Coronary artery (tissue), 2 donors: ENCODE data around the gene IFRD2.

Source experiments
- DNase-seq: peaks from one replicate; pipeline ENCODE4 v3.0.0-alpha.2; 2017; ENCODE audit warnings: low spot score
- H3K27ac ChIP-seq, 2 donors: fragments of 200-600 bp; sonication (generic); one replicate each; pipeline ENCODE4 v1.5.1; 2016 to 2019
- H3K4me3 ChIP-seq: fragments of 200-600 bp; sonication (generic); 2 replicates; pipeline ENCODE4 v1.5.1; 2016; ENCODE audit warnings: mild to moderate bottlenecking, moderate library complexity
- TF ChIP-seq, protein P1 (sequence below): fragments of 200-600 bp; sonication (generic); IDR thresholded peaks from one replicate; pipeline ENCODE4 v1.5.1; 2019; ENCODE audit warnings: antibody characterized with exemption

Gene IFRD2

DNA sequence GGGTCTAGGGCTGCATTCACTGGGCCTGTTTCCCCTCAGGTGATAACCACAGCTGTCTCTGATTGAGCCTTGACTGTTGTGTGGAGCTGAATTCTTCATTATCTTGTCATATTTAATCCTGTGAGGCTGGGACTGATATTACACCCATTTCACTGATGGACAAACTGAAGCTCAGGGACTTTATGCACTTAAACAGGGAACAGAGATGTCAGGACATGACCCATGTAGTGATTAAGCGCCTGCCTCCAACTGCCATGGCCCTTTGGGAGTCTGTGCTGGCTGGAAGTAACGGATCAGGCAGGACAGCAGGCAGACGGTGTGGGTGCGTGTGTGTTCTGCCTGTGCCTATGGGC, 48.7 kb downstream of the IFRD2 start:
- no peak for DNase-seq
- Histone ChIP-seq H3K27ac (peak overlapping the region; percentile 61 to 87), H3K4me3 (peak overlapping the region; percentile 51)
- TF ChIP-seq, protein P1, sequence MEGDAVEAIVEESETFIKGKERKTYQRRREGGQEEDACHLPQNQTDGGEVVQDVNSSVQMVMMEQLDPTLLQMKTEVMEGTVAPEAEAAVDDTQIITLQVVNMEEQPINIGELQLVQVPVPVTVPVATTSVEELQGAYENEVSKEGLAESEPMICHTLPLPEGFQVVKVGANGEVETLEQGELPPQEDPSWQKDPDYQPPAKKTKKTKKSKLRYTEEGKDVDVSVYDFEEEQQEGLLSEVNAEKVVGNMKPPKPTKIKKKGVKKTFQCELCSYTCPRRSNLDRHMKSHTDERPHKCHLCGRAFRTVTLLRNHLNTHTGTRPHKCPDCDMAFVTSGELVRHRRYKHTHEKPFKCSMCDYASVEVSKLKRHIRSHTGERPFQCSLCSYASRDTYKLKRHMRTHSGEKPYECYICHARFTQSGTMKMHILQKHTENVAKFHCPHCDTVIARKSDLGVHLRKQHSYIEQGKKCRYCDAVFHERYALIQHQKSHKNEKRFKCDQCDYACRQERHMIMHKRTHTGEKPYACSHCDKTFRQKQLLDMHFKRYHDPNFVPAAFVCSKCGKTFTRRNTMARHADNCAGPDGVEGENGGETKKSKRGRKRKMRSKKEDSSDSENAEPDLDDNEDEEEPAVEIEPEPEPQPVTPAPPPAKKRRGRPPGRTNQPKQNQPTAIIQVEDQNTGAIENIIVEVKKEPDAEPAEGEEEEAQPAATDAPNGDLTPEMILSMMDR, result no peak

DNA sequence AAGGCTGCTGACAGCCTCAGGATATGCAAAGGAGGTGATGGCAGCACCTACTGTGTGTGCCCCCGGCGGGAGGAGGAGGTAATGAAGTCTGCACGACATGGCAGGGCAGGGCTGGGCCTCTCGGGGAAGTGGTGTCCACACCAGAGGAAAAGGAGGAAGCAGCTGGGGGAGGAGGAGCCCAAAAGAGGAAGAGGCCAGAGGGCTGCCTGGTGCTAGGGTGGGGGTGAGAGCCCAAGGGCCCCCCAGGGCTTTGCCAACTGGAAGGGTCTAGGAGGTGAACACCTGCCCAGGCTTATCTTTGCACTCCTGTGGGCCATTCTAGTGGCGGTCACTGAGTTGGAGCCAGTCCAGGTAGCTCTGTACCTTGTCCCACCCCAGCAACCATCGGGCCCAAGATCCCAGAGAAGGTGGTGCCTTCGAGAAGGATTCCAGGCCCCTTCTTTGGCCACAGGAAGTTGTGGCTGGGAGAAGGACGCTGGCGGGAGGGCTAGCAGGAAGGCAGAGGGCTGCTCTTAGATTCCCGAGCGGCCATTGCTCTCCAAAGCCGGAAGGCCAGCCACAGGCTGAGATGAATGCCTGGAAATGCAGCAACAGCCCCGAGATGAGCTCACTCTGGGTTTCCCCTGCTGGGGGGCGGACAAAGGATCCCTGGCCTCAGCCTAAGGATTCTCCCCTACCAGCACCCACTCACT, 49.2 kb downstream of the IFRD2 start:
- Histone ChIP-seq H3K4me3 (peak overlapping the region; percentile 51), H3K27ac (peak overlapping the region; percentile 61 to 87)
- DNase-seq, result no peak
- TF ChIP-seq, protein P1, result no peak

DNA sequence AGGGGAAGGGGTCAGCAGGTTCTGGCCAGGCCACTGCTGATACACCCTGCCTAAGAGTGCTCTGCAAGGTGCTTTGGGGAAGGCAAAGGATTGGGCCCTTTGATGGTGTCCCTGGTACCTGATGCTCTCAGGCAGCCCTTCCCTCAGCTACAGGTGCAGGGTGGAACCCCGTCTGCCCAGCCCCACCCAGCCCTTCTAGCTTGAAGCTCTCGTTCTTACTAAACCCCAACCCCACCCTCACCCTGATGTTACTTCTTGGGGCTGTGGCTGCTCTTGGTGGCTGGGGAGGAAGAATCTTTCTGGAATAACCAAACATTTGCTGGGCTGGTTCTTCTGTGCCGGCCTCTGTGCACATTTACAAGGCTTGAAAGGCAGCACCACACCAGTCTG, 49.9 kb downstream of the IFRD2 start:
- TF ChIP-seq, protein P1, result no peak
- peak overlapping the region; percentile 61 to 87 for H3K27ac ChIP-seq
- DNase-seq, result no peak
- H3K4me3 ChIP-seq, result peak overlapping the region; percentile 51

DNA sequence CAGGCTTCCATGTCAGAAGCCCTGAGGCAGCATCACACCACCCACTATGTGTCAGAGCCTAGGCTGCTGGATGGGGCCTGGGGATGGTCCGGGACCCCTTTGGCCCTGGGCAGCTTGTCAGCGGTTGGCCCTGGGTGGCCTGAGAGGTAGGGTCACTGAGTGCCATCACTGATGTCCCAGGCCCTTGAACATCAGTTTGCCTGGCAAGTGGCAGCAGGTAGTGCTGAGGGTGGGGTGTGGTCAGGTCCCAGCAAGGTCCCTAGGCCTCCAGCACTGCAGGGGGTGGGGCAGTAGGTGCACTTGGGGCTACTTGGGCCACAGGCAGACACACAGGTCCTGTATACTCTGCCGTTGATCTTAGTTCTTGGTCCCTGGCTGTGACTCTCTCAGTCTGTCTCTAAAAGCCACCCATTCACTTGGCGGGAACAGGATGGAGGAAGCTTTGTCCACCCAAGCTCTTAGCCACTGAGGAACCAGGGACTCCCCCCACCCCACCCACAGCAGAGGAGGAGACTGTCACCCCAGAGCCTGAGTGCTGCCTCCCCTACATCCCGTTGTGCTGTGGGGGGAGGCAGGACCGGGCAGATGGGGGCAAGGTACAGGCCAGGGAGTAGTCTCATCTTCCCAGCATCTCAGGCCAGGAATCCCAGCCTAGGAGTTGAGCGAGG, 50.4 kb downstream of the IFRD2 start:
- TF ChIP-seq, protein P1, result no peak
- no peak for DNase-seq
- Histone ChIP-seq H3K27ac (peak overlapping the region; percentile 61 to 87), H3K4me3 (peak overlapping the region; percentile 51)

DNA sequence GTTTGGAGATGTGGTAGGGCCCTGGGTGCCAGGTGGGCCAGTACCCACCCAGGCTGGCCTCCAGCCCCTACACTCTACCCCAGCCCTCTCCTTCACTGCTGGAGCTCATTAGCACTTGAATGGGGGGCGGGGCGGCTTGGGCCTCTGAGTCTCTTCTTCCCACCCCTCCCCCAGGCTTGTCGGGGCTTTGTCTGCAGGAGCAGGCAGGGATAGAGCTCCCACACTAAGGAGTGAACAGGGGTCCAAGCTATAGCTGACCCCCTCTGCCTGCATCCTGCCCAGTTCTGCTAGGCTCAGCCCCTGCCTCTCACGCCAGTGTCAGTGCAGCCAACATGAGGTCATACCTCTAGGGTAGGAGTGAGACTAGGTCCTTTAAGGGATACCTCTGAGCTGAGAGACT, 51.1 kb downstream of the IFRD2 start:
- TF ChIP-seq, protein P1, result no peak
- no peak for DNase-seq
- H3K4me3 ChIP-seq, result peak overlapping the region; percentile 51
- peak overlapping the region; percentile 61 to 87 for H3K27ac ChIP-seq

DNA sequence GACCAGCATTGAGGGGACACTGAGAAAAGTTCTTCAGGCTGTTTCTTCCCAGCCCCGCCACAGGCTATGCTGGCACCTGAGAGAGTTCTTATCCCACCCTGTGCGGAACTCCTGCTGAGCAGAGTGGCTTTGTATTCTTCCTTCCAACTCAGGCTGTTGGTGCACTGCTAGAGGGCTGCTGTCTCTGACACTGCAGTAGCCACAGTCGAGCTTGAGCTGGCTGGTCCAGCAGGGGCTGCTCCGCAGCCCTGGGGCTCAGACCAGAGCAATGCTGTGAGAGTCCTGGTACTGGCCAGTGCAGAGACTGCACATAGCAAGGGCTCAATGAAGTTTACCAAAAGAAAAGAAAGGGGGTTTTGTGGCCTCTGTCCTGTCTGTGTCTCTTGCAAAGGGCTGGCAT, 52.6 kb downstream of the IFRD2 start:
- Histone ChIP-seq H3K27ac (peak overlapping the region; percentile 91 to 93), H3K4me3 (peak overlapping the region; percentile 97)
- no peak for DNase-seq
- TF ChIP-seq, protein P1, result no peak

DNA sequence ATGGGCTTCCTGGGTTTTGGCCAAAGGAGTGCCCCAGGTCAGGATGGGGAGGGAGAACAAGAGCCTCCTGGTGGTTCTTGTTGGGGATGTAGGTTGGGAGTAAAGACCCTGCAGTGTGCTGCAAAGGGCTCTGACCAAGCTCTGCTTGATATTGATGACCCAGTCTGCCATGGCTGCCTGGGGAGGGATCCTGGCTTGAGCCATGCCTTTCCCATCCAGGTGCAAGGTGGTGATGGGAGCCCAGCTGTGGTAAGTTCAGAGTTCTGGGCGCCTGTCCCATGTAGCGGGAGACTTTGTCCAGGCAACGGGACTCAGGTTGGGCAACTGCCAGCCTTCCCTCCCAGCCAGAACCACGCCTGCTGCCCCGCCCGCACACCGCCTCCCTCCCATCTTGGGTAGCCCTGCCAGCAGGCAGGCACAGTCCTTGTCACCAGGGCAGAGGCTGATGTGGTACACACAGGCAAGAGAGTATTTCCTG, 53.6 kb downstream of the IFRD2 start:
- peak overlapping the region; percentile 91 to 93 for H3K27ac ChIP-seq
- peak overlapping the region; percentile 97 for H3K4me3 ChIP-seq
- DNase-seq, result peak; percentile 92
- TF ChIP-seq, protein P1, result no peak
